ENCODE measurements around the gene NRCAM. TPM values are rescaled to one million over a fixed set of nuclear protein-coding genes. Genes with fewer than 3 reads are reported as not detected.
A peak's percentile ranks its signal among the peaks of the same experiment; 100 is the strongest.
"Not testable (repeated sequence)": the region's sequence is repeated elsewhere in the genome, so short reads cannot be mapped to it uniquely, and the experiment has no call there.

Gene NRCAM
- total RNA-seq, 1 experiment from 2014 or later: 40.3 TPM

GRCh38 chr7:108340856-108341411 is 115.3 kb downstream of the NRCAM start:
- Histone ChIP-seq H3K27me3 (ENCODE audit: insufficient read depth, low read depth) (no peaks in the 10 kb centered on the region), H3K36me3 (ENCODE audit: low read depth) (no peaks in the 10 kb centered on the region), H4K20me1 (ENCODE audit: insufficient read depth) (no peaks in the 10 kb centered on the region), H3K4me3 (peak overlapping the region; percentile 38; the same call in 1 of the 2 replicates), H3K4me1 (replicated peaks; ENCODE audit: insufficient read depth) (peaks cover 47% of the 10 kb centered on the region), H3K9me3 (ENCODE audit: insufficient read depth, low read depth) (no peaks in the 10 kb centered on the region), H3K4me2 (peak overlapping the region; percentile 78), H3K9me2 (ENCODE audit: insufficient read depth) (no peaks in the 10 kb centered on the region), H2AFZ (no peak overlapping the region), H3K79me2 (ENCODE audit: low read depth) (no peaks in the 10 kb centered on the region), H3K27ac (peak overlapping the region; percentile 72), H3F3A (ENCODE audit: insufficient read depth, low read depth) (peaks cover 23% of the 10 kb centered on the region)
- ChIA-PET POLR2A (ENCODE audit: unreplicated experiment) (interaction anchor here (0.6 kb wide), 1 partner anchor 115 kb away, joined by 3 read pairs; the partner anchor contains the start of gene NRCAM), CTCF (no interaction called here)
- intact Hi-C loops (cut with micrococcal nuclease; ENCODE audit: unreplicated experiment): loop anchor here (1.0 to 10.0 kb wide), 7 partner anchors 17 to 156 kb away; partner anchors contain the start of gene NRCAM
- no peak for TF ChIP-seq EZH2 (IDR thresholded peaks at IDR 0.05; ENCODE audit: low read depth)
- TF ChIP-seq CTCF (conservative IDR thresholded peaks at IDR 0.05): no peak
- peak; percentile 90 to 94 for DNase-seq
- no TSS peak for BruUV-seq (replicated peaks)

- H3F3A ChIP-seq (ENCODE audit: insufficient read depth, low read depth): peaks cover 26% of the 10 kb centered on the region
- BruUV-seq (replicated peaks); H4K20me1 ChIP-seq (ENCODE audit: insufficient read depth); CTCF ChIA-PET; H3K36me3 ChIP-seq (ENCODE audit: low read depth); H3K27me3 ChIP-seq (ENCODE audit: insufficient read depth, low read depth); H3K79me2 ChIP-seq (ENCODE audit: low read depth); H3K9me2 ChIP-seq (ENCODE audit: insufficient read depth); H3K9me3 ChIP-seq (ENCODE audit: insufficient read depth, low read depth): not testable (repeated sequence)
- intact Hi-C loops (cut with micrococcal nuclease; ENCODE audit: unreplicated experiment): loop anchor here (2.0 to 10.0 kb wide), 4 partner anchors 32 to 156 kb away; partner anchors contain the start of gene NRCAM
- peaks cover 52% of the 10 kb centered on the region for H3K4me1 ChIP-seq (replicated peaks; ENCODE audit: insufficient read depth)
- H2AFZ ChIP-seq: peak overlapping the region; percentile 70
- peak overlapping the region; percentile 72 for H3K27ac ChIP-seq
- DNase-seq: peak in 1 of 2 experiments; percentile 40
- POLR2A ChIA-PET (ENCODE audit: unreplicated experiment): interaction anchor here (0.6 to 0.9 kb wide), 2 partner anchors 116 to 137 kb away, joined by 3 to 4 read pairs; partner anchors contain the start of gene NRCAM
- H3K4me2 ChIP-seq: peak overlapping the region; percentile 78
- peak overlapping the region; percentile 38; the same call in 1 of the 2 replicates for H3K4me3 ChIP-seq
These were observed 115.8 kb downstream of the NRCAM start for GRCh38 chr7:108340406-108340805.

- Histone ChIP-seq H3K27ac (no peak overlapping the region), H3K9me3 (ENCODE audit: insufficient read depth, low read depth) (no peaks in the 10 kb centered on the region; the same call in 1 of the 2 replicates), H3K79me2 (ENCODE audit: low read depth) (no peaks in the 10 kb centered on the region), H3K4me2 (peak overlapping the region; percentile 50), H3K27me3 (ENCODE audit: insufficient read depth, low read depth) (no peaks in the 10 kb centered on the region), H3K4me3 (no peak overlapping the region), H3K4me1 (replicated peaks; ENCODE audit: insufficient read depth) (peaks cover 46% of the 10 kb centered on the region), H2AFZ (no peak overlapping the region), H3K9me2 (ENCODE audit: insufficient read depth) (no peaks in the 10 kb centered on the region), H4K20me1 (ENCODE audit: insufficient read depth) (no peaks in the 10 kb centered on the region), H3F3A (ENCODE audit: insufficient read depth, low read depth) (peaks cover 20% of the 10 kb centered on the region), H3K36me3 (ENCODE audit: low read depth) (no peaks in the 10 kb centered on the region)
- no TSS peak for BruUV-seq (replicated peaks)
- TF ChIP-seq CTCF (conservative IDR thresholded peaks at IDR 0.05): no peak
- no peak for TF ChIP-seq EZH2 (IDR thresholded peaks at IDR 0.05; ENCODE audit: low read depth)
- peak; percentile 53 to 71 for DNase-seq
- CTCF ChIA-PET: interaction anchor here (0.6 kb wide), 1 partner anchor 182 kb away, joined by 9 read pairs; no protein-coding TSS in a partner anchor
- POLR2A ChIA-PET (ENCODE audit: unreplicated experiment): no interaction called here
- intact Hi-C loops (cut with micrococcal nuclease; ENCODE audit: unreplicated experiment): no loop called here
These were observed 120.8 kb downstream of the NRCAM start for GRCh38 chr7:108335269-108335918.

Measured in PC-9 (cell line).